CD4-positive, alpha-beta T cell treated with Interleukin-1 beta for 1 hour (primary cell): Measurements from ENCODE around the gene CFLAR.

Source experiments
- DNase-seq, 2 donors: peaks; one replicate each; pipeline ENCODE4 v3.0.0-alpha.2; 2020 to 2022

CFLAR gene

DNA sequence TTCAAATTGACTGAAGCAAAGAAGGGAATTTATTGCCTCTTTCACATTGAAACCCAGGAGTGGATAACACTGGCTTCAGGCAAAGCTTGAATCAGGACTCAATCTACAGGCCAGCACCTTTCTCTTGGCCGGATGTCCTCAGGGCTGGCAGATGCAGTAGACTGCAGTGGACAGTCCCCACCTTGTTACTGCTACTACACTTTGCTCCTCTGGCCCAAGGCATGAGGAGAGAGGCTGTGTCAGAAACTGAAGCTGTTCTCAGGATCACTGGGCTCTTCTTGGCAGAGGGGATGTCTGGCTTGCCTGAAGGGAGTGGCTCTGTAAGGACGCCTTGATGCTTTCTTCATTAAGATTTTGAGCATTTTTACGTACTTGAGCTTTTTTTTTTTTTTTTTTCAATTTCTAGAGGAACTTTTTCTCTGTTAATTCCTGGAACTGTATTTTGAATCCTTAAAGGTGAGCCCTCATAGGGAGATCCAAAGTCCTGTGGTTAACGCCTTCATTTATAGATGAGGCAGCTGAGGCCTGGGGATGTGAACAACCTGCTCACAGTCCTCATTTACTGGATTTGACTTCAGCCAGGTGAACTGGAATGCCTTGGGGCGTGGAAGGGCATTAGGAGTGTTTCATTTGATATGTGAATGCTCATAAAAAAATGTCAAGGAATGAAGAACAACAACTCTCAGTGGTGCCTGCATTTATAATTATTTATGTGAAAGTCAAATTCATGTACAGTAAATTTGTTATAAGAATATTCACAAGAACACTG is 103.5 kb downstream of the CFLAR start:
- DNase-seq, result no peak

DNA sequence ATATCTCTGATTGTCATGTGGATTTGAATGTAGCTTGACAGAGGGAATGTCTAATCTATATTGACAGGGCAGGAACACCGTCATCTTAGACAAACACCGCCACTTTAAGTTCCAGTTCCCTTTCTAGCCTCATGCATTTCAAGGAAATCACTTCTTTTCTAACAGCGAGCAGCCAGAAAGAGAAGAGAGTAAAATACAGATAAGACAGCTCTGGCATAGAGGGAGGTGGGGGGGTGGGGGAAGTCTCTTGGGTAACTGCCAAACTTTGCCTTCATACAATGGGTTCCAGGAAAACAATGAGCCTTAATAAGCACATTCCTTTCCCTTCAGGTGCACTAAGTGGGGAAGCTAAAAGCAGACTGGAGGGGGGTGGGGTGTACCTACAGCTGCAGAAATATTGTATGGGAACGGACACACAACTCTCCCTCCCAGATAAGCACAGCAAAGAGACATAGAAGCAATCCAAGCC is 104.2 kb downstream of the CFLAR start:
- no peak for DNase-seq

DNA sequence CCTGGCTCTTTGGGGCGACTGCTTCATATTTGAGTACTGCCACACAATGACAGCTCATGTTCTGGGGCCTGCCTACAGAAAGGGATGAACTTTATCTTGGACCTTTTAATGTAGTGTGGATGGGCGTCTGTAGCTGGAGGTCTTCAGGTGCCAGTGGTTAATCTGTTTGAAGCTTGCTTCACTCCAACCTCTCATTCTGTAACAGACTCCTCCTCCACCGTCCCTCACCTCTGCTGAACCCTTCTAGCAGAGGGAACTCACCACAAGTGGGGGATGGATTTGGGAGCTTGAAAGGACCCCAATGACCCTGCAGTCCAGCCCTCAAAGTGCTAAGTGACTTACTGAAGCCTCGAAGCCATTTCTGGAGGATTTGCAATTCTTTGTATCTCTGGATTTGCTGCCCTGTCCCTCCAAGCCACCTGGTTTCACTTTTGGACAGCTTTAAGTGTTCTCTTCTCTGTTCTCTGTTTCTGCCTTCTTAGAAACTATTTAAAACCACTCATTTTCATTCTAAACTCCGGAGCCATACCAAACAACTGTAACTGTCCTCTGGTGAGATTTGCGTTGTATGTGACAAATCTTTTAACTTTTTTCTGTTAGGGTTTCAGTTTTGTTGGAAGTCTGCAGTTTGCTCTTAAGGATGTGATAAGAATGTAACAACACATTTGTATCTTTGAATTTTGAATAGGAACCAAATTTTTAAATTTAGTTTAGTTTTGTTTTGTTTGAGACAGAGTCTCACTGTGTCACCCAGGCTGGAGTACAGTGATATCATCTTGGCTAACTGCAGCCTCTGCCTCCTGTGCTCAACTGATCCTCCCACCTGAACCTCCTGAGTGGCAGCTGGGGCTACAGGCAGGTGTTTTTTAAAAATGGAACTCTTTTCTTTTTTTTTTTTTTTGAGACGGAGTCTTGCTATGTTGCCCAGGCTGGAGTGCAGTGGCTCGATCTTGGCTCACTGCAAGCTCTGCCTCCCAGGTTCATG is 107.4 kb downstream of the CFLAR start:
- DNase-seq, result no peak
